Panc1 (cell line): ENCODE results near the gene CHD1L.
"Not testable (repeated sequence)": the region's sequence is repeated elsewhere in the genome, so short reads cannot be mapped to it uniquely, and the experiment has no call there.

Experiments
- CTCF ChIP-seq: fragments of 450-650 bp; IDR thresholded peaks from 2 replicates; pipeline ENCODE4 v1.5.1; 2017; ENCODE audit warnings: mild to moderate bottlenecking
- POLR2AphosphoS5 ChIP-seq: IDR thresholded peaks from 2 replicates; pipeline ENCODE4 v1.6.1; 2012; ENCODE audit warnings: mild to moderate bottlenecking, low read depth, low read length, moderate library complexity
- REST ChIP-seq, 2 experiments: IDR thresholded peaks; 2 replicates each; pipeline ENCODE4 v1.6.1; 2011 to 2012; ENCODE audit warnings: low read depth in 2 of 2, control low read depth in 1 of 2, low read length in 1 of 2, mild to moderate bottlenecking in 1 of 2, moderate library complexity in 1 of 2; ENCODE audit not compliant: insufficient read depth in 1 of 2
- SIN3A ChIP-seq: IDR thresholded peaks from 2 replicates; pipeline ENCODE4 v1.6.1; 2012; ENCODE audit warnings: low read depth, mild to moderate bottlenecking, low read length, moderate library complexity, borderline replicate concordance; ENCODE audit not compliant: insufficient read depth
- TCF7L2 ChIP-seq: IDR thresholded peaks from 2 replicates; pipeline ENCODE4 v1.6.1; 2011; ENCODE audit warnings: mild to moderate bottlenecking, low read depth, low read length, inconsistent platforms

- not testable (repeated sequence) for TF ChIP-seq CTCF; POLR2AphosphoS5; SIN3A; REST (IDR thresholded peaks at IDR 0.05; ENCODE audit: insufficient read depth in 1 of 2, low read depth in 2 of 2, low read length in 1 of 2); TCF7L2
These were observed 84.6 kb downstream of the CHD1L start for GRCh38 chr1:147326933-147327687.
